ENCODE data around the gene CCR2. TPM values are rescaled to one million over a fixed set of nuclear protein-coding genes. Genes with fewer than 3 reads are reported as not detected.

Gene CCR2
- total and polyA plus RNA-seq, 2 donors: 2.4 to 7.3 TPM

DNA sequence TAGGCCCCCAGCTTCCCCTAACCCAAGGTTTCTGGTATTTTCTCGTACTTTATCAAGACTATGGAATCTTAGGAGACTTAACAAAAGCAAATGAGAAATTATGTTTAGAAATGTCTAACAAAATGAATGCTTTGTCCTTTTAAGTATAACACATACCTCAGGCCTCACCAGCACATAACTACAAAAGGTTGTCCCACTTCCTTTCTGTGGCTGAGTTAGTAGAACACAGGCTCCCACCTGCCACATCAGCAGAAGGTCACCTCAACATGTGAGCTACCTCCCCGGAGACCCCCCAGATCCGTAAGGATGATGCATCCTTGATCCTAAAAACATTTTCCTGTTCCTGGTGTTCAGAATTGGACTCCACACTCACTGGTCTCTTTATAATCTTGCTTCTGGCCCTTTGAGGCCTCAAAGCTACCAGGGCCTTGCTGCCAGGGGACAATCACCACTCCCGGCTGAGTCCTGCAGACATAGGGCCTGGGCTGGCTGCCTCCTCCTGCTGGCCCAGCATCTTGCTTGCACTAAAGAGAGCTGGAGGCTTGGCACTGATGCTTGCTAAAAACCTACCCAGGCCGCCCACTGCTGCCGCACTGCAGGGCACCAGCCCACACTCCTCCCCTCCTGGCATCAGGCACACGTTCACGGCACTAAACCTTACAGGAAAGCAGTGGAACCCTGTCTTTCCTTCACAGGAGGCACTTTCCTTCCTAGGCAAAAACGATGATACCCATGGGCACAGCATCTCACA lies 56.0 kb downstream of the CCR2 start:
- Histone ChIP-seq H3K9me3 (ENCODE audit: control insufficient read depth in 2 of 2, insufficient read depth in 1 of 2, low read length in 1 of 2) (peaks cover 0 to 2% of the 10 kb centered on the region in 2 donors), H3K27me3 (ENCODE audit: control insufficient read depth in 2 of 2, insufficient read depth in 1 of 2, low read length in 1 of 2) (no peaks in the 10 kb centered on the region), H3K36me3 (ENCODE audit: control insufficient read depth in 2 of 2, insufficient read depth in 2 of 2, low read length in 1 of 2) (peaks cover 0 to 5% of the 10 kb centered on the region in 2 donors), H3K4me1 (ENCODE audit: control insufficient read depth in 2 of 2, insufficient read depth in 2 of 2, low read length in 2 of 2) (peaks cover 25 to 54% of the 10 kb centered on the region in 2 donors), H3K4me3 (ENCODE audit: low read length in 2 of 2) (no peak overlapping the region), H3K27ac (ENCODE audit: low read depth in 1 of 2, low read length in 1 of 2) (peak overlapping the region; percentile 69 to 71)
- WGBS: 62% methylated on average over 9 of the region's 9 CpGs
- peak in 5 of 9 donors; percentile 48 to 78 (median 56) for DNase-seq (ENCODE audit: low read depth in 6 of 9, low spot score in 9 of 9)

Other genes with a start within 250 kb of the CCR2 start
- 7.0 TPM for gene CCR1, start 145.8 kb upstream of the CCR2 start, total RNA-seq
- 14.5 TPM for gene CCR1, start 145.8 kb upstream of the CCR2 start, polyA plus RNA-seq
- 0.33 TPM for gene CCR3, start 111.7 kb upstream of the CCR2 start, total RNA-seq
- 0.27 TPM for gene CCR3, start 111.7 kb upstream of the CCR2 start, polyA plus RNA-seq
- gene CCR5, start 16.8 kb downstream of the CCR2 start, total RNA-seq: 1.2 TPM
- gene CCR5, start 16.8 kb downstream of the CCR2 start, polyA plus RNA-seq: 5.2 TPM
- gene CCRL2, start 53.1 kb downstream of the CCR2 start, total RNA-seq: 10.1 TPM
- 19.1 TPM for gene CCRL2, start 53.1 kb downstream of the CCR2 start, polyA plus RNA-seq
- 44.2 TPM for gene LTF, start 110.8 kb downstream of the CCR2 start, total RNA-seq
- 64.3 TPM for gene LTF, start 110.8 kb downstream of the CCR2 start, polyA plus RNA-seq
- not detected for gene RTP3, start 143.9 kb downstream of the CCR2 start, total RNA-seq
- 0.07 TPM for gene RTP3, start 143.9 kb downstream of the CCR2 start, polyA plus RNA-seq
- 2.5 TPM for gene LRRC2, start 212.2 kb downstream of the CCR2 start, total RNA-seq
- 2.4 TPM for gene LRRC2, start 212.2 kb downstream of the CCR2 start, polyA plus RNA-seq

All from thymus (tissue), 11 donors.